Activated T-cell treated with anti-CD3 and anti-CD28 coated beads for 48 hours (primary cell): ENCODE results near the gene BCOR.

Source experiments
- DNase-seq: peaks from one replicate; pipeline ENCODE4 v3.0.0-alpha.2; 2020; ENCODE audit warnings: low read depth

The BCOR gene

GRCh38 chrX:40097504-40098263, at the start of gene BCOR:
TSS of gene BCOR (minus strand) at chrX:40097958. CDS start at chrX:40077929, 20,029 bp downstream.
- peak; percentile 67 for DNase-seq

GRCh38 chrX:40147126-40147952, 49.6 kb upstream of the BCOR start:
- no peak for DNase-seq

- no peak for DNase-seq
Measured at GRCh38 chrX:40146262-40147125, 48.7 kb upstream of the BCOR start.

GRCh38 chrX:40145923-40146261, 48.1 kb upstream of the BCOR start:
- DNase-seq, result no peak

- no peak for DNase-seq
Measured at GRCh38 chrX:40145001-40145922, 47.5 kb upstream of the BCOR start.

GRCh38 chrX:40144576-40144975, 46.8 kb upstream of the BCOR start:
- no peak for DNase-seq

GRCh38 chrX:40143987-40144386, 46.2 kb upstream of the BCOR start:
- no peak for DNase-seq

- DNase-seq, result no peak
Measured at GRCh38 chrX:40143001-40143400, 45.2 kb upstream of the BCOR start.

GRCh38 chrX:40142417-40142816, 44.7 kb upstream of the BCOR start:
- DNase-seq, result no peak

GRCh38 chrX:40140706-40141499, 43.1 kb upstream of the BCOR start:
- no peak for DNase-seq

GRCh38 chrX:40132751-40133150, 35.0 kb upstream of the BCOR start:
- no peak for DNase-seq

GRCh38 chrX:40131654-40132337, 34.0 kb upstream of the BCOR start:
- no peak for DNase-seq

- DNase-seq, result no peak
Measured at GRCh38 chrX:40130207-40130606, 32.4 kb upstream of the BCOR start.

GRCh38 chrX:40127052-40127451, 29.3 kb upstream of the BCOR start:
- no peak for DNase-seq

- DNase-seq, result no peak
Measured at GRCh38 chrX:40122487-40122886, 24.7 kb upstream of the BCOR start.

- no peak for DNase-seq
Measured at GRCh38 chrX:40121618-40122017, 23.9 kb upstream of the BCOR start.

GRCh38 chrX:40120838-40121580, 23.3 kb upstream of the BCOR start:
- no peak for DNase-seq

GRCh38 chrX:40117715-40118285, 20.0 kb upstream of the BCOR start:
- no peak for DNase-seq

- DNase-seq, result no peak
Measured at GRCh38 chrX:40116925-40117324, 19.2 kb upstream of the BCOR start.
